GM18526 (cell line): ENCODE measurements around the gene CDK5RAP1.

Experiments used
- POLR2A ChIP-seq: IDR thresholded peaks from 3 replicates; pipeline ENCODE4 v1.6.1; 2011; ENCODE audit not compliant: insufficient read length; ENCODE audit errors: extremely low read depth

Gene CDK5RAP1

DNA sequence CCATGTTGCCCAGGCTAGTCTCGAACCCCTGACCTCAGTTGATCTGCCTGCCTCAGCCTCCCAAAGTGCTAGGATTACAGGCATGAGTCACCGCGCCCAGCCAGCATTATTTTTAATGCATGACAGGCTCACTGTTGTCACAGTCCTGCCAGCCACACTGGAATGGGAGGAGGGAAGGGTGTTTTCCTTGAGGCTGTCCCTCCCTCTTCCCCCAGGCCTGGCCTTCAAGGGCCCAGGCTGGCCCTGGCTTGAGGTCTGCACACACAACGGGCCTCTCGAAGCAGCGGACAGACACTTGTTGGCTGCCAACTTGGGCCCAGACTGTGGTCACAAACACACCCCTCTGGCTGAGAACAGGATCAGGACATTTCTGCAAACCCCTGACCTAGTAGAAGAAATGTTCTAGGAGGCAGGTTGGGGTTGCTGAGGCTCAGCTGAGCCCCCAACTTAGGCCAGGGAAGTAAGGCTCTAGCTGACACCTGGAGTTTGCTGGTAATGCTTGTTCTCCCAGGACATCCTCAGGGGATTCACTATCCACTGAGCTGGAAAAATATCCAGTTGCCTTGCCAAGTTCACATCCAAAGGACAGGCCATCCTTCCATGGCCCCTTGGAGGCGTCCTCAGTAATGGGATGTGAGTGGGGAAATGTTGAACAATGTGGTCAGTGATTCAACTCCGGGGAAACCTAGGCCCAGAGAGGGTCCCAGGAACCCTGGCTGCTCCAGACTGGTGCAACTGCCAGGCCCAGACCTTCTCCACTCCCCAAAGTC is 32.3 kb upstream of the CDK5RAP1 start:
- no peak for TF ChIP-seq POLR2A

DNA sequence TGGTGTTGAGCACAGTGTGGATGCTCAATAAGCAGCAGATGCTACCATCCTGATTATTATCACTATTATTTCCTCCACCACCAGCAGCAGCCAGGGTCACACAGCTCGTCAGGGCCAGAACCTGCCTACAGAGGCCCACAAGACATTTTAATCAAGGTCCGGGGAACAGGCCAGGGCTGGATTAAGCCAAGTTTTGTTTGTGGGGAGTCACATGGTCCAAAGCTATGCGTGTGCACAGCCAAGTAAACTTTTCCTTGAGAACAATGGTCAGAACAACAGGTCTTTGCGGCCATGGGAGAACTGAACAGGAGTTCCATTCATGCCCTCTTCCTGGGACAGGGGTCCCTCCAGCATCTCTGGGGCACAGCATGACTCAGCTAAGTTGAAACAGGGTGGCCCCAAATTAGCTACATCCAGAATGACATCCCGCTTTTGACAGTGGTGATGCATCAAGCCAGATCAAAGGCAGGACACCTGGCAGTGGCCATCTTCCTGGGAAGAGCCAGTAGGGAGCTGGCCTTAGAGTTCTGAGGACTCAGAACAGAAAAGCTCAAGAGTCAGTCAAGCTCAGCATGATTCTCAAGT is 30.6 kb upstream of the CDK5RAP1 start:
- TF ChIP-seq POLR2A = no peak

DNA sequence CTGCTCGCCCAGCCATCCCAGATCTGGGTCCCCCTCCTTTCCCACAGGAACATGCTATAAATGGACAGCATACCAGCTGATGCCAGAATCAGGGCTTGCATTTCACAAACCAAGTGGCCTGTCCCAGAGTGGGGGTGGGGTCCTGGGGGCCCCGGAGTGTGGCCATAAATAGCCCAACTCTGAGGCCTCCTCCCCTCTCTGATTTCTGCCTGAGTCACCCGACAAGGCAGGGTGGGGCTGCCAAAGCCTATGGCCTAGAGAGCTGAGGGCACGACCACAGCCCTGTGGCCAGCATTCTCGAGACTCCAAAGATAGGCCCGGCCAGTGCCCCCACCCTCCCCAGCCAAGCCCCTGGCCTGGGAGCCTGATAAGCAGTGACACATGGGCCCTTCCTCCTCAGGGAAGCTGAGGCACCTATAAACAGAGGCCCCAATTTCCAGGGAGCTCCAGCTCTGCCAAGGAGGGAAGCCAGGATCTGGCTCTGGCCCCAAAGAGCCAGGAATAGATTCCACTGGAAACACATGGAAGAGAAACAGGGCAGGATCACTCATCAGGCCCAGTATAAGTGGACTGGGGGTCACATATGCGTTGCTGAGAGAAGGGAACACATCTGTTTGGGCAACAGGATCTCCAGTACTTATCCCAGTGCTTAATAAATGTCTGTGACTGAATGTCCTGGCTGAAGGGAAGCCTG is 22.0 kb upstream of the CDK5RAP1 start:
- no peak for TF ChIP-seq POLR2A

DNA sequence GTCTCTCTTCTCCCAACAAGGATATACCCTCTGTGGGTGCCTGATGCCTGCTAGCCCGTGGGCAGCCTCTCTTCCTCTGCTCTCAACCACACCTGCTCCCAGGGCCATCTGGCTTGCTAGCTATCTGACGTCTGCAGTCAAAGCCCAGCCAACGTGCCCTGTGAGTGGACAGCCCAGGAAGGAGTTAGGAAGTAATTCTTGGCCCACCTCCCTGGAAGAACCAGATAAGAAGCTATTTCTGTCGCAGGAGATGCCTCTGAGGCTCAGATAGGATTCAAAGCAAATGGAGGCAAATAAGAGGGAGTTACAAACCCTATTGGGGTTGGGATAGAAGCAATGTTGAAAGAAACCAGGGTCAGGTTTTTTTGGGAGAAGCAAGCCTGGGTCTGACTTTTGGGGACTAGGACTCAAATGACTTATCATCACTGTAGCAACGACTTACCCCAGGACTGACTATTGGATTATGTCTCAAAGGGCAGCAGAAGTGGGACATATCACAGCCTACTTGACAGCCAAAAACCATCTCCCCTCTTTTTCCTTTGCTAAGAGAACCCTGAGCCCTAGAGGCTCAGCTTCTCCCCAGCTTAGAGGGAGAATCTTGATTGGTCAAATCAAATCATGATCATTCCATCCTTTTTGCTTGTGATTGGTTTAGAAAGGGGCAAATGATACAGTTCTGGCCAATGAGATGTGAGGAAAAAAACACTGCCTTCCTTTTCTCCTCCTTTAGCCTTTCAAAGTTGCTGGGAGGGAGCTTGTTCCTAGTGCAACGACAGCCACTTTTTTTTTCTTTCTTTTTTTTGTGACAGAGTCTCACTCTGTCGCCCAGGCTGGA is 18.0 kb upstream of the CDK5RAP1 start:
- TF ChIP-seq POLR2A = no peak

DNA sequence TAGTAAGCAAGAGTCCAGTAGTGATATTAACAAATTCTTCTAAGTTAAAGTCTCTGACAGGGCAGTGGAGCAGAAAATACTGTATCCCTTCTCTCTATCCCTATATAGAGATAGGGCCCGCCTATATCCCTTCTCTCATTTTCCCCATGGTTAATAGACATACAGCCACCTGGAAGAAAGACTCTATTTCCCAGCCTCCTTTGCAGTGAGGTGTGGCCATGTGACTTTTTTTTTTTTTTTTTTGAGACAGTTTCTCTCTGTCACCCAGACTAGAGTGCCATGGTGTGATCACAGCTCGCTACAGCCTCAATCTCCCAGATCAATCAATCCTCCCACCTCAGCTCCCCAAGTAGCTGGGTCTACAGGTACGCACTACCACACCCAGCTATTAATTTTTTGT is 16.7 kb upstream of the CDK5RAP1 start:
- TF ChIP-seq POLR2A = no peak

DNA sequence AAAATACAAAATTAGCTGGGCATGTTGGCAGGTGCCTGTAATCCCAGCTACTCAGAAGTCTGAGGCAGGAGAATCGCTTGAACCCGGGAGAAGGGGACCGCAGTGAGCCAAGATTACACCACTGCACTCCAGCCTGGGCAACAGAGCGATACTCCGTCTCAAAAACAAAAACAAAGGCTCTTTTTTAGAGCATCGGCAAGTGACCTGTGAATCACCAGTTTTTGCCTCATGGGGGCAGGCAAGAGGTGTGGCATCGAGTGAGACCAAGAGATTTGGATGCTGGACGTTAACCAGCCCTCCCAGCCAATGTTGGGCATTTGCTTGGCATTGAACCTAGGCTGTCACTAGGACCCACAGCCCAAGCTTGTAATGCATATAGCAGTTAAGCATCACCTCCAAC is 14.6 kb upstream of the CDK5RAP1 start:
- TF ChIP-seq POLR2A = no peak

DNA sequence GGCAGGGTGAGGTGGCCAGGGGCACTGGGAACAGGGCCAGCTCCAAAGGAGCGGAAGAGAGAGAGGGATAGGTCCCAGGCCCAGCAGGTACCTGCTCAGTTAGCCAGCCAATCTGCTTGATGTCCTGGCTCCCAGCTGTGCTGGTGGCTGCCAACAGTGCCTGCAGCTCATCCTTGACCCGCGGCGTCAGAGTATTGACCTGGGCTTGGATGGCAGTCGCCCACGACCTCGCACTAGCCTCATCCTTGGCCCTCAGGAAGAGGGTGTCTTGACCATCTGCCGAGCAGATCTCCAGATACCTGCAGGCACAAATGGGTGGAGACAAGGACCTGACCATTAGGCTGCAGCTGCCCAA is 11.1 kb upstream of the CDK5RAP1 start:
- no peak for TF ChIP-seq POLR2A

DNA sequence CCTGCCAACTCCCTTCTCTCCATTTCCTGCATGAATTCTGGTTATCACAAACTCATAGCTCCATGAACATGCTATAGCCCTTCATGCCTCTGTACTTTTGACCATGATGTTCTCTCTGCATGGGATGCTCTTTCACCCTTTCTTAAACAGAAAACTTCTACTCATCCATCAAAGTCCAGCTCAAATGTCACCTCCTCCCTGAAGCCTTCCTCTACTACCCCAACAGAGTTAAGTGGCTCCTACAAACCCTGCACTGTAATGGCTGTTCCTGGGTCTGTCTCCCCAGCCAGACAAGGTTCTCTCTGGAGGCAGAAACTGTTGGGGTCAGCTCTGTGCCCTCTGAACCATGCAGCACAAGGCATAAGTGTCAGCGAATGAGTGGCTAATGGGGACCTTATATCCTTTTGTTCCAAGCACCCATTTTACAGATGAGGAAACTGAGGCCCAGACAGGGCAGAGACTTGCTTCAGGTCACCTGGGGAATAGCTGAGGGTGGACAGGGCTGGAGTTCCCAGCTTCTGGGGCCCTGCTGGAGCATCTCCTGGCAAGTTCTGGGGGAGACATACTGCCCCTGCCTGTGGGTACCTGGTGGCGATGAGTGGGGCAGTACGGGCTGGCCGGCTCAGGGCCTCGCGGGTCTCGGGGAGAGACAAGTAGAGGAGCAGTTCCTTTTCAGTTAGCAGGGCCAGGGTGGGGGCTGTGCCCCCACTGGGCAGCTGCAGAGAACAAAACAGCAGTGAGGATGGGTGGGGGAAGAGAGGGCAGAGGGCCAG is 10.6 kb upstream of the CDK5RAP1 start:
- TF ChIP-seq POLR2A = no peak

DNA sequence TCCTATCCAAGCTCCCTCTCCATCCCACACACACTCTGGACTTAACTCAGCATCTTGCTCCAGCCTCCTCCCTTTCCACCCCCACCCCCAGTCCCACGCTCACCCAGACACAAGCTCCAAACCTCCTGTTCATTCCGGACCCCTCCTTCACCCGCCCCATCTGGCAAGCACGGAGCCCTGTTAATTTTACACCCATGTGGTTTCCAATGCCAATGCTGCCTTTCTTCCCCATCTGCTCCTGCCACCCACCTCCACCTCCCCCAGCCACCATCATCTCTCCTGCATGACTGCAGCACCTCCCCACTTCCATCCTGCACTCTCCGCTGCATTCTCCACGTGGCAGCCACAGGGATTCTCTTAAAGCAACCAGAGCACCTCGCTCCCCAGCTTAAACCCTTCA is 9.9 kb upstream of the CDK5RAP1 start:
- TF ChIP-seq POLR2A = no peak

DNA sequence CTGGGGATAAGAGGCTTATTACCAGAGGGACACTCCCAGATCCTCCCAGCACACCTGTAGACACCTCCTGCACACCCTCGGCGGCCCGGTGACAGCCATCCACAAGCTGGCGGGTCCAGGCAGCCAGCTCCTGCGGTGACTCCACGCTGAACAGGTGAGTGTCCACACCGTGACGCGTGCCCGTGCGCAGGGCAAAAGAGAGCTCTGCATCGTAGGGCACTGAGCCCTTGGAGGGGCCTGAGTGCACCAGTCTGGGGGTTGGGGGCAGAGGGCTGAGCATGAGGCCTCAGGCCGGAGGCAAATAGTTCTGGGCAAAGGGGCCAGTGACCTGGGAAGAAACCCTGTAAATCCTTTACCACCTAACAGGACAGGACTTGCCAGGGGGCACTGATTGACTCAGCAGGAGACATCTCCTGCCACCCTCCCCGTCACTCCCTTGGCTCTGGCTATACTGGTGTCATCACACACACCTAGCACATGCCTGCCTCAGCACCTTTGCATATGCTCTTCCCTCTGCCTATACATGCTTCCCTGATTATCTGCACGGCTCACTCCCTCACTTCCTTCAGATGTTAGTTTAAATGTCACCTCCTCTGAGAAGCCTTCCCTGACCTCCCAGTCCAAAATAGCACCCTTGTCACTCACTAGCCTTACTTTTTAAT is 8.9 kb upstream of the CDK5RAP1 start:
- no peak for TF ChIP-seq POLR2A

DNA sequence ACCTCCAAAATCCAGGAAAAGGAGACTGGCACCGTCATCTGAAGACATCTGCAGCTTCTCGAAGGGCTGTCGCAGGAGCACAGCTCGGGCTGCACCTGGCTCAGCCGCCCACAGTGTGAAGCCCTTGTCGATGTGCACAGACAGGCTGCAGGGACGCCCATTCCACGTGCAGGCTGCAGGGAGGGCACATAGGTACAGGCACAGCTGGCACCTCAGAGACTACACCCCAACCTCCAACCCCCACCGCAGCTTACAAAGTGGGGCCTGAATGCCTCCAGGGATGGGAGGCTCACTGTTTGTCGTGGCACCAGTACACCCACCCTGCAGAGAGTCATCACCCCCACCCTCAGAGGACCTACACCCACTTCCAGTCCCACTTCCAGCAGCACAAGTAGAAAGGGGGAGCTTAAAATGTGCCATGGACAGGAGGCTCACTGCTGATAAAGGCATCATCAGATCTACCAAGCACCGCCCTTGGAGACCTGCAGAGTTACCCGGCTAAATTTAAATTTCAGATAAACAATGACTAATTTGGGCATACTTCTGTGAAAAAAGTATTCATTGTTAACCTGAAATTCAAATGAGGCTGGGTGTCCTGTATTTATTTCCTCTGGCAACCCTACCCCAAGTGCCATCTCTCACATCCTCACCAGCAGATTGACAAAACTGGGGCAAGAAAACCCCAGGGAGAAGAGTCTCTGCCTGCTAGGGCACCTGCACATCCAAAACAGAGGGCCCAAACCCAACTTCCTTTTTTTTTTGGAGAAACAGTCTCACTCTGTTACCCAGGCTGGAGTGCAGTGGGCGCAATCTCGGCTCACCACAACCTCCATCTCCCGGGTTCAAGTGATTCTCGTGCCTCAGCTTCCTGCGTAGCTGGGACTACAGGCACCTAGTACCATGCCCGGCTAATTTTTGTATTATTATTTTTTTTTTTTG is 7.7 kb upstream of the CDK5RAP1 start:
- TF ChIP-seq POLR2A = no peak

DNA sequence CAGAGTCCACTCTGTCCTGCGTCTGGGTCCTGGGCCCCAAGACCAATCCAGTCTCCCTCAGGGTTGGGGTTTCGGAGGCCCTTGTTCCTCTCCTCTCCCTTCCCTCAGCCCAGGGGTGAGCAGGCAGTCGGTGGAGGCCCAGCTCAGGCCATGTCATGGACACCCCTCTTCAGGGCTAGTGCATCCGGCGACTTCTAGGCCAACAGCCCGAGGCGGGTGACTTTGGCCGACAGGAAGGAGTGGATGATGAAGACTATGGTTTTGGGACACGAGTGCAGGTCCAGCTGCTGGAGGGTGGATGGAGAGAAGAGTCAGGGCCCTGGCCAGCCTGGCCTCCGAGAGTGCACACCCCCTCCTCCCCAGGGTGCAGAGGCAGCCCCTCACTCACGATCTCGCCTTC is 7.0 kb upstream of the CDK5RAP1 start:
- no peak for TF ChIP-seq POLR2A

DNA sequence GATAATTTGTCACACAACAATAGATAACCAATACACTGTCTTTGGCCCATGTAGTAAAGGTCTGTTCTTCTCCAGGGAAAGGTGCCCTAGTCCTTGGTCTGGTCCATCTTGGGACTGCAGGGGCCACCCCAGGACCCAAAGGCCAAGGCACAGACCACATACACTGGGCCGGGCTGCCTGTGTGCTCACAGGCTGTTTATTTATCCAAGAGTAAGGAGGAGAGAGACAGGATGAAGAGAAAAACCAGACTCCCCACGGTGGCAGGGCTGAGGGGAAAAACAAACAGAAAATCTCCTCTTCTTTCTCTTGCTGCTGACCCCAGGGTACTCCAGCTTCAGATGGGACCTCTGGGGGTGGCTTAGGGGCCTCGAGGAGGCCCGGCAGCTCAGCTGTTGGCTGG is 6.5 kb upstream of the CDK5RAP1 start:
- no peak for TF ChIP-seq POLR2A

DNA sequence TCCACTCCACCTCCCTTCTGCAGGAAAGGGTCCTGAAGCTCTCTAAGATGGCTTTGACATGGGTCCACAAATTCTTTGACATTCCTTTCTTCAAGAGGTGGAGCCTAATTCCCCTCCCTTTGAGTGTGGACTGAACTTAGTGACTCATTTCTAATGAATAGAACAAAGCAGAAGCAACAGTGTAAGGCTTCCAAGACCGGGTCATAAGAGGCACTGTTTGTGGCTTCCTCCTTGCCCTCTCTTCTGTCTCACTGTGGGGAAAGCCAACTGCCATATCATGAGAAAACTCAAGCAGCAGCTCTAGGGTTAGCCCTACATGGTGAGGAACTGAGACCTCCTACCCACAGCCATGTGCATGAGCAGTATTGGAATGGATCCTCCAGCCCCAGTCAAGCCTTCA is 5.9 kb upstream of the CDK5RAP1 start:
- TF ChIP-seq POLR2A = no peak

DNA sequence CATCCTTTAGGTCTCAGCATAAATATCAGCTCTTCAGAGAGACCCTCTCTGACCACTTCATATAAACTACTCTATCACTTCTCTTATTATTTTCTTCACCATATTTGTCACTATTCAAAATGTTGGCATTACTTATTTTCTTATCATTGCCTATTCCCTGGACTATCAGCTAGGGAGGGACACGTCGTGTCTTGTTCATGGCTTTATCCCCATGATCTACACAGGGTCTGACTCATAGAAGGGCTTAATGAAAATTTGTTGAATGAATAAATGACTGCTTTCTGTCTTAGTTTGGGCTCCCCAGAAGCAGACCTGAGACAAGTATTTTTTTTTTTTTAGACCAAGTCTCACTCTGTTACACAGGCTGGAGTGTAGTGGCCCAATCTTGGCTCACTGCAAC is 3.0 kb upstream of the CDK5RAP1 start:
- TF ChIP-seq POLR2A = no peak
